Mesothelial cell of epicardium (in vitro differentiated cells): ENCODE data around the gene STING1. TPM values are rescaled to one million over a fixed set of nuclear protein-coding genes. Genes with fewer than 3 reads are reported as not detected.

Experiments
- DNase-seq, 2 experiments: peaks; one replicate each; pipeline ENCODE4 v3.0.0; 2021; ENCODE audit warnings: low spot score in 2 of 2; ENCODE audit not compliant: unreplicated experiment in 2 of 2
- H3K27ac Mint-ChIP-seq: 2 replicates; pipeline ENCODE4 v1.8.0; 2021; ENCODE audit warnings: mixed read lengths
- H3K27me3 Mint-ChIP-seq: 2 replicates; pipeline ENCODE4 v1.8.0; 2021; ENCODE audit warnings: low read depth, mixed read lengths
- H3K36me3 Mint-ChIP-seq: 2 replicates; pipeline ENCODE4 v1.8.0; 2021; ENCODE audit warnings: mixed read lengths
- H3K4me1 Mint-ChIP-seq: 2 replicates; pipeline ENCODE4 v1.8.0; 2021; ENCODE audit warnings: mixed read lengths
- H3K4me3 Mint-ChIP-seq: 2 replicates; pipeline ENCODE4 v1.8.0; 2021; ENCODE audit warnings: mild to moderate bottlenecking, moderate library complexity, mixed read lengths
- H3K9me3 Mint-ChIP-seq: 2 replicates; pipeline ENCODE4 v1.8.0; 2021; ENCODE audit warnings: mixed read lengths
- CTCF ChIP-seq: fragments of 200-600 bp; sonication (generic); IDR thresholded peaks from one replicate; pipeline ENCODE4 v1.5.0; 2021; ENCODE audit warnings: antibody characterized with exemption; ENCODE audit not compliant: unreplicated experiment
- total RNA-seq: library from RNA; stranded (reverse); gene quantifications from 3 replicates; pipeline ENCODE4 v1.2.1, GENCODE V29; 2021

Gene STING1
- total RNA-seq, 1 donor from 2014 or later, result 27.0 TPM

- Mint-ChIP-seq H3K27ac (no peak overlapping the region), H3K36me3 (peaks cover 10% of the 10 kb centered on the region), H3K9me3 (no peaks in the 10 kb centered on the region), H3K27me3 (no peaks in the 10 kb centered on the region), H3K4me3 (no peak overlapping the region), H3K4me1 (peaks cover 15% of the 10 kb centered on the region)
- no peak for TF ChIP-seq CTCF
- DNase-seq, result no peak
Observed at GRCh38 chr5:139435676-139436075, 46.9 kb downstream of the STING1 start.

- no peak overlapping the region for H3K27ac Mint-ChIP-seq
- DNase-seq, result no peak
- no peaks in the 10 kb centered on the region for H3K4me1 Mint-ChIP-seq
- H3K27me3 Mint-ChIP-seq, result no peaks in the 10 kb centered on the region
- no peaks in the 10 kb centered on the region for H3K9me3 Mint-ChIP-seq
- H3K4me3 Mint-ChIP-seq, result no peak overlapping the region
- peaks cover 28% of the 10 kb centered on the region for H3K36me3 Mint-ChIP-seq
- no peak for TF ChIP-seq CTCF
Observed at GRCh38 chr5:139431706-139432105, 50.9 kb downstream of the STING1 start.

DNA sequence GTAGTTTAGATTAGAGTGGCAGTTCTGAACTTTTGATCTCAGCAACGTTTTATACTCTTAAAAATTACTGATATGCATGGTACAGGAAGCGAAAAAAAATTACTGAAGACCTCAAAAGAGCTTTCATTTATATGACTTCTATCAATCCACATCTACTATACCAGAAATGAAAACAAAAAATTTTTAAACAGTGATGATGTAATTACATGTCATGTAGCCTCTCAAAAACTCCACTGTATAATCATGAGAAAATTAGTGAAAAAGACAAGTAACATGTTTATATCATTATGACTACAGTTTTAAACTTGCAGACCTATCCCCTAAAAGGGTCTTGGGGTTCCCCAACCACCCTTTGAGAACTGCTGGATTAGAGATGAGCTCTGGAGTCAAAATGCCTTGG lies 52.5 kb downstream of the STING1 start:
- H3K27me3 Mint-ChIP-seq, result no peaks in the 10 kb centered on the region

GRCh38 chr5:139426203-139426885 lies 56.2 kb downstream of the STING1 start:
- DNase-seq, result no peak
- Mint-ChIP-seq H3K27me3 (no peaks in the 10 kb centered on the region), H3K27ac (no peak overlapping the region), H3K9me3 (no peaks in the 10 kb centered on the region), H3K36me3 (peaks cover 36% of the 10 kb centered on the region), H3K4me1 (no peaks in the 10 kb centered on the region), H3K4me3 (no peak overlapping the region)
- TF ChIP-seq CTCF, result no peak

More for the DNA sequence above, 52.5 kb downstream of the STING1 start:
- no peak for DNase-seq
- no peak overlapping the region for H3K4me3 Mint-ChIP-seq
- no peaks in the 10 kb centered on the region for H3K4me1 Mint-ChIP-seq
- TF ChIP-seq CTCF, result no peak
- no peaks in the 10 kb centered on the region for H3K9me3 Mint-ChIP-seq
- no peak overlapping the region for H3K27ac Mint-ChIP-seq
- H3K36me3 Mint-ChIP-seq, result peaks cover 27% of the 10 kb centered on the region

Other genes with a start within 250 kb of the STING1 start
- 267 to 318 TPM (median 280 TPM) in 3 replicates for gene MATR3, start 189.0 kb downstream of the STING1 start, total RNA-seq
- 86.6 to 93.4 TPM (median 88.2 TPM) in 3 replicates for gene PAIP2, start 140.9 kb downstream of the STING1 start, total RNA-seq
- not detected in 3 replicates for gene SLC23A1, start 99.5 kb downstream of the STING1 start, total RNA-seq
- gene MZB1, start 92.8 kb downstream of the STING1 start, total RNA-seq, result 0.20 TPM in 1 of 3 replicates, not detected in the others
- 1.4 to 1.6 TPM (median 1.5 TPM) in 3 replicates for gene PROB1, start 87.7 kb downstream of the STING1 start, total RNA-seq
- gene SPATA24, start 78.7 kb downstream of the STING1 start, total RNA-seq, result 4.8 to 6.5 TPM (median 6.1 TPM) in 3 replicates
- 24.9 to 28.9 TPM (median 25.2 TPM) in 3 replicates for gene DNAJC18, start 43.2 kb downstream of the STING1 start, total RNA-seq
- gene ECSCR, start 20.0 kb downstream of the STING1 start, total RNA-seq, result 0.29 TPM in 1 of 3 replicates, not detected in the others
- not detected in 3 replicates for gene SMIM33, start 11.8 kb downstream of the STING1 start, total RNA-seq
- gene UBE2D2, start 78.6 kb upstream of the STING1 start, total RNA-seq, result 119 to 125 TPM (median 123 TPM) in 3 replicates
- 35.7 to 38.3 TPM (median 37.4 TPM) in 3 replicates for gene CXXC5, start 165.6 kb upstream of the STING1 start, total RNA-seq